ENCODE data around the gene CILP. TPM values are rescaled to one million over a fixed set of nuclear protein-coding genes. Genes with fewer than 3 reads are reported as not detected.

CILP gene
- total RNA-seq, 1 experiment from 2014 or later = not detected

- TF ChIP-seq CDX4 (CRISPR knock-in tag; IDR thresholded peaks at IDR 0.05; ENCODE audit: borderline replicate concordance) = no peak
- TF ChIP-seq SP1 (CRISPR knock-in tag; conservative IDR thresholded peaks at IDR 0.05) = no peak
- no peak for TF ChIP-seq ZNF512 (CRISPR knock-in tag; IDR thresholded peaks at IDR 0.05; ENCODE audit: borderline replicate concordance)
- TF ChIP-seq HMGA2 (CRISPR knock-in tag; IDR thresholded peaks at IDR 0.05) = no peak
- TF ChIP-seq TCF7 (CRISPR knock-in tag; IDR thresholded peaks at IDR 0.05; ENCODE audit: low read depth) = no peak
- no peak for TF ChIP-seq PRDM15 (CRISPR knock-in tag; IDR thresholded peaks at IDR 0.05)
- TF ChIP-seq ZNF232 (CRISPR knock-in tag; IDR thresholded peaks at IDR 0.05) = no peak
- no peak for TF ChIP-seq AR (CRISPR knock-in tag; IDR thresholded peaks at IDR 0.05)
- TF ChIP-seq NR1H2 (CRISPR knock-in tag; IDR thresholded peaks at IDR 0.05) = no peak
These were observed 3.9 kb downstream of the CILP start (continued) for GRCh38 chr15:65207280-65207840.

- ATAC-seq = no peak
- TF ChIP-seq ATF1 (CRISPR knock-in tag; IDR thresholded peaks at IDR 0.05) = no peak
- no peak for TF ChIP-seq TEAD4 (CRISPR knock-in tag; IDR thresholded peaks at IDR 0.05)
- no peak for TF ChIP-seq ELF4 (CRISPR knock-in tag; IDR thresholded peaks at IDR 0.05; ENCODE audit: low read depth)
- TF ChIP-seq ZNF263 (CRISPR knock-in tag; IDR thresholded peaks at IDR 0.05; ENCODE audit: low read depth) = no peak
- no peak for TF ChIP-seq CBFB (CRISPR knock-in tag; IDR thresholded peaks at IDR 0.05; ENCODE audit: low read depth)
- H3K36me3 Mint-ChIP-seq = no peaks in the 10 kb centered on the region
- CTCF ChIA-PET = interaction anchor here (2.7 kb wide), 1 partner anchor 64 kb away, joined by 15 read pairs; no protein-coding TSS in a partner anchor
- POLR2A ChIA-PET = no interaction called here
- no peak overlapping the region for H3K4me3 Mint-ChIP-seq
- no peaks in the 10 kb centered on the region for H3K9me3 Mint-ChIP-seq
- H3K27ac Mint-ChIP-seq = no peak overlapping the region
- H3K27me3 Mint-ChIP-seq (ENCODE audit: low read depth) = no peaks in the 10 kb centered on the region
- no peaks in the 10 kb centered on the region for H3K4me1 Mint-ChIP-seq
- DNase-seq (ENCODE audit: low spot score) = no peak
These were observed 4.5 kb downstream of the CILP start for GRCh38 chr15:65206750-65207149.

Data from WTC11 (cell line).